GM12878 (cell line): ENCODE results near the gene LMAN1L. TPM values are rescaled to one million over a fixed set of nuclear protein-coding genes. Genes with fewer than 3 reads are reported as not detected.

Experiments
- BHLHE40 ChIP-seq, 2 experiments: fragments of 450-650 bp in 1 of 2; IDR thresholded peaks; 2 replicates each; pipeline ENCODE4 v1.6.1; 2011 to 2017; ENCODE audit warnings: low read depth in 2 of 2, borderline replicate concordance in 1 of 2, improper control_type of control experiment in 1 of 2, low read length in 1 of 2, mild to moderate bottlenecking in 1 of 2
- CBX3 ChIP-seq: fragments of 200-600 bp; sonication (generic); IDR thresholded peaks from 2 replicates; pipeline ENCODE4 v1.6.1; 2016; ENCODE audit warnings: low read depth, borderline replicate concordance
- CREM ChIP-seq: IDR thresholded peaks from 2 replicates; pipeline ENCODE4 v1.6.1; 2014; ENCODE audit warnings: antibody characterized with exemption, low read depth
- CUX1 ChIP-seq: IDR thresholded peaks from 2 replicates; pipeline ENCODE4 v1.6.1; 2012; ENCODE audit warnings: improper control_type of control experiment, low read depth, low read length; ENCODE audit not compliant: insufficient replicate concordance
- EGR1 ChIP-seq, 2 experiments: IDR thresholded peaks; 1 replicate in 1 of 2; 2 replicates in 1 of 2; pipeline ENCODE4 v1.6.1; 2011 to 2012; ENCODE audit warnings: low read depth in 2 of 2, low read length in 2 of 2, borderline replicate concordance in 1 of 2, mild to moderate bottlenecking in 1 of 2, moderate library complexity in 1 of 2
- JUNB ChIP-seq: IDR thresholded peaks from 2 replicates; pipeline ENCODE4 v1.6.1; 2016; ENCODE audit warnings: antibody characterized with exemption, mild to moderate bottlenecking
- MXI1 ChIP-seq: fragments of 150-350 bp; IDR thresholded peaks from 2 replicates; pipeline ENCODE4 v1.6.1; 2011; ENCODE audit warnings: low read depth, mild to moderate bottlenecking, inconsistent platforms, low read length, improper control_type of control experiment
- PML ChIP-seq: IDR thresholded peaks from 2 replicates; pipeline ENCODE4 v1.6.1; 2012; ENCODE audit warnings: low read length, inconsistent platforms
- POLR2A ChIP-seq: IDR thresholded peaks from 2 replicates; pipeline ENCODE4 v1.6.1; 2011; ENCODE audit warnings: low read depth, mild to moderate bottlenecking, low read length
- RUNX3 ChIP-seq: IDR thresholded peaks from 2 replicates; pipeline ENCODE4 v1.6.1; 2012; ENCODE audit warnings: low read length, inconsistent platforms
- SPI1 ChIP-seq: IDR thresholded peaks from 2 replicates; pipeline ENCODE4 v1.6.1; 2011; ENCODE audit warnings: low read depth, mild to moderate bottlenecking, low read length, moderate library complexity, borderline replicate concordance; ENCODE audit not compliant: insufficient read depth
- TBL1XR1 ChIP-seq: IDR thresholded peaks from 2 replicates; pipeline ENCODE4 v1.6.1; 2012; ENCODE audit warnings: low read depth, low read length, improper control_type of control experiment
- YY1 ChIP-seq: IDR thresholded peaks from 2 replicates; pipeline ENCODE4 v1.6.1; 2011; ENCODE audit warnings: low read depth, mild to moderate bottlenecking, low read length
- polyA plus RNA-seq, 11 experiments: library from polyadenylated mRNA; depleted of rRNA in 4 of 11; unstranded in 6 of 11; stranded (reverse) in 5 of 11; fragments of >200 nt; fragmentation: Nextera tagmentation in 4 of 11; fragmentation: Illumina TruSeq in 1 of 11; extraction: Ambion mirVana in 4 of 11; extraction: Trizol in 1 of 11; gene quantifications; 1 replicate in 1 of 11; 2 replicates in 10 of 11; pipeline versions ENCODE4 v1.2.1 to v1.2.3, GENCODE V29; 2011 to 2016; ENCODE audit warnings: inconsistent platforms in 2 of 11, missing spikeins in 2 of 11, low read depth in 1 of 11
- total RNA-seq, 4 experiments: library from RNA; depleted of rRNA in 3 of 4; stranded (reverse); fragments of >200 nt in 3 of 4; fragmentation: Illumina TruSeq in 1 of 4; extraction: Trizol in 1 of 4; gene quantifications; 2 replicates each; pipeline versions ENCODE4 v1.2.1 to v1.2.3, GENCODE V29; 2013 to 2021
- TF ChIP-seq, protein P1 (sequence below): fragments of 450-650 bp; IDR thresholded peaks from 2 replicates; pipeline ENCODE4 v1.6.1; 2018; ENCODE audit warnings: mild to moderate bottlenecking, low read depth, moderate library complexity; ENCODE audit not compliant: partially characterized antibody
- TF ChIP-seq, protein P2 (sequence below): IDR thresholded peaks from 2 replicates; pipeline ENCODE4 v1.6.1; 2012; ENCODE audit warnings: low read depth, low read length, improper control_type of control experiment
- TF ChIP-seq, protein P3 (sequence below): fragments of 450-650 bp; IDR thresholded peaks from 2 replicates; pipeline ENCODE4 v1.6.1; 2017; ENCODE audit warnings: mild to moderate bottlenecking, moderate library complexity

LMAN1L gene
- total and polyA plus RNA-seq, 10 of the 15 experiments (the other 5 are each of a cell fraction or from before 2014, with no cell fraction given), result not detected

GRCh38 chr15:74869726-74870407 is 57.2 kb downstream of the LMAN1L start (continued):
- TF ChIP-seq EGR1 (IDR thresholded peaks at IDR 0.05; ENCODE audit: borderline replicate concordance in 1 of 2, low read depth in 2 of 2, low read length in 2 of 2) (no peak), CREM (peak; percentile 94), RUNX3 (peak; percentile 98), TBL1XR1 (peak; percentile 76), CUX1 (no peak), YY1 (0 out of 2 replicates have a peak, but pooled peaks have one; percentile 16), POLR2A (peak; percentile 40), BHLHE40 (IDR thresholded peaks at IDR 0.05; ENCODE audit: borderline replicate concordance in 1 of 2, low read depth in 2 of 2, low read length in 1 of 2) (peak; percentile 48 to 65; a peak in 3 of 4 replicates), JUNB (peak; percentile 100), MXI1 (peak; percentile 76), CBX3 (no peak), PML (peak; percentile 90), SPI1 (peak; percentile 87)
- TF ChIP-seq, protein P1, sequence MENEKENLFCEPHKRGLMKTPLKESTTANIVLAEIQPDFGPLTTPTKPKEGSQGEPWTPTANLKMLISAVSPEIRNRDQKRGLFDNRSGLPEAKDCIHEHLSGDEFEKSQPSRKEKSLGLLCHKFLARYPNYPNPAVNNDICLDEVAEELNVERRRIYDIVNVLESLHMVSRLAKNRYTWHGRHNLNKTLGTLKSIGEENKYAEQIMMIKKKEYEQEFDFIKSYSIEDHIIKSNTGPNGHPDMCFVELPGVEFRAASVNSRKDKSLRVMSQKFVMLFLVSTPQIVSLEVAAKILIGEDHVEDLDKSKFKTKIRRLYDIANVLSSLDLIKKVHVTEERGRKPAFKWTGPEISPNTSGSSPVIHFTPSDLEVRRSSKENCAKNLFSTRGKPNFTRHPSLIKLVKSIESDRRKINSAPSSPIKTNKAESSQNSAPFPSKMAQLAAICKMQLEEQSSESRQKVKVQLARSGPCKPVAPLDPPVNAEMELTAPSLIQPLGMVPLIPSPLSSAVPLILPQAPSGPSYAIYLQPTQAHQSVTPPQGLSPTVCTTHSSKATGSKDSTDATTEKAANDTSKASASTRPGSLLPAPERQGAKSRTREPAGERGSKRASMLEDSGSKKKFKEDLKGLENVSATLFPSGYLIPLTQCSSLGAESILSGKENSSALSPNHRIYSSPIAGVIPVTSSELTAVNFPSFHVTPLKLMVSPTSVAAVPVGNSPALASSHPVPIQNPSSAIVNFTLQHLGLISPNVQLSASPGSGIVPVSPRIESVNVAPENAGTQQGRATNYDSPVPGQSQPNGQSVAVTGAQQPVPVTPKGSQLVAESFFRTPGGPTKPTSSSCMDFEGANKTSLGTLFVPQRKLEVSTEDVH, result no peak
- TF ChIP-seq, protein P2, sequence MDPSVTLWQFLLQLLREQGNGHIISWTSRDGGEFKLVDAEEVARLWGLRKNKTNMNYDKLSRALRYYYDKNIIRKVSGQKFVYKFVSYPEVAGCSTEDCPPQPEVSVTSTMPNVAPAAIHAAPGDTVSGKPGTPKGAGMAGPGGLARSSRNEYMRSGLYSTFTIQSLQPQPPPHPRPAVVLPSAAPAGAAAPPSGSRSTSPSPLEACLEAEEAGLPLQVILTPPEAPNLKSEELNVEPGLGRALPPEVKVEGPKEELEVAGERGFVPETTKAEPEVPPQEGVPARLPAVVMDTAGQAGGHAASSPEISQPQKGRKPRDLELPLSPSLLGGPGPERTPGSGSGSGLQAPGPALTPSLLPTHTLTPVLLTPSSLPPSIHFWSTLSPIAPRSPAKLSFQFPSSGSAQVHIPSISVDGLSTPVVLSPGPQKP, result no peak
- TF ChIP-seq, protein P3, sequence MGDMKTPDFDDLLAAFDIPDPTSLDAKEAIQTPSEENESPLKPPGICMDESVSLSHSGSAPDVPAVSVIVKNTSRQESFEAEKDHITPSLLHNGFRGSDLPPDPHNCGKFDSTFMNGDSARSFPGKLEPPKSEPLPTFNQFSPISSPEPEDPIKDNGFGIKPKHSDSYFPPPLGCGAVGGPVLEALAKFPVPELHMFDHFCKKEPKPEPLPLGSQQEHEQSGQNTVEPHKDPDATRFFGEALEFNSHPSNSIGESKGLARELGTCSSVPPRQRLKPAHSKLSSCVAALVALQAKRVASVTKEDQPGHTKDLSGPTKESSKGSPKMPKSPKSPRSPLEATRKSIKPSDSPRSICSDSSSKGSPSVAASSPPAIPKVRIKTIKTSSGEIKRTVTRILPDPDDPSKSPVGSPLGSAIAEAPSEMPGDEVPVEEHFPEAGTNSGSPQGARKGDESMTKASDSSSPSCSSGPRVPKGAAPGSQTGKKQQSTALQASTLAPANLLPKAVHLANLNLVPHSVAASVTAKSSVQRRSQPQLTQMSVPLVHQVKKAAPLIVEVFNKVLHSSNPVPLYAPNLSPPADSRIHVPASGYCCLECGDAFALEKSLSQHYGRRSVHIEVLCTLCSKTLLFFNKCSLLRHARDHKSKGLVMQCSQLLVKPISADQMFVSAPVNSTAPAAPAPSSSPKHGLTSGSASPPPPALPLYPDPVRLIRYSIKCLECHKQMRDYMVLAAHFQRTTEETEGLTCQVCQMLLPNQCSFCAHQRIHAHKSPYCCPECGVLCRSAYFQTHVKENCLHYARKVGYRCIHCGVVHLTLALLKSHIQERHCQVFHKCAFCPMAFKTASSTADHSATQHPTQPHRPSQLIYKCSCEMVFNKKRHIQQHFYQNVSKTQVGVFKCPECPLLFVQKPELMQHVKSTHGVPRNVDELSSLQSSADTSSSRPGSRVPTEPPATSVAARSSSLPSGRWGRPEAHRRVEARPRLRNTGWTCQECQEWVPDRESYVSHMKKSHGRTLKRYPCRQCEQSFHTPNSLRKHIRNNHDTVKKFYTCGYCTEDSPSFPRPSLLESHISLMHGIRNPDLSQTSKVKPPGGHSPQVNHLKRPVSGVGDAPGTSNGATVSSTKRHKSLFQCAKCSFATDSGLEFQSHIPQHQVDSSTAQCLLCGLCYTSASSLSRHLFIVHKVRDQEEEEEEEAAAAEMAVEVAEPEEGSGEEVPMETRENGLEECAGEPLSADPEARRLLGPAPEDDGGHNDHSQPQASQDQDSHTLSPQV, result no peak
